ENCODE measurements around the gene ANKMY1.

The ANKMY1 gene

GRCh38 chr2:240480834-240481623, 76.8 kb downstream of the ANKMY1 start:
- no peaks in the 10 kb centered on the region for H3K27me3 Mint-ChIP-seq
- peaks cover 5% of the 10 kb centered on the region for H3K9me3 Mint-ChIP-seq
- peaks cover 13% of the 10 kb centered on the region for H3K36me3 Mint-ChIP-seq
- no peak overlapping the region for H3K4me3 Mint-ChIP-seq
- no peaks in the 10 kb centered on the region for H3K4me1 Mint-ChIP-seq
- no peak overlapping the region for H3K27ac Mint-ChIP-seq
- DNase-seq (ENCODE audit: low spot score in 2 of 2), result no peak
- no peak for ATAC-seq (ENCODE audit: low read depth)

- Mint-ChIP-seq H3K9me3 (peaks cover 6% of the 10 kb centered on the region), H3K27me3 (no peaks in the 10 kb centered on the region), H3K36me3 (peaks cover 16% of the 10 kb centered on the region), H3K4me3 (no peak overlapping the region), H3K4me1 (no peaks in the 10 kb centered on the region), H3K27ac (no peak overlapping the region)
- no peak for ATAC-seq (ENCODE audit: low read depth)
- DNase-seq (ENCODE audit: low spot score in 2 of 2), result no peak
Observed at GRCh38 chr2:240479111-240479501, 78.7 kb downstream of the ANKMY1 start.

GRCh38 chr2:240478346-240479110, 79.3 kb downstream of the ANKMY1 start:
- Mint-ChIP-seq H3K36me3 (peaks cover 20% of the 10 kb centered on the region), H3K27me3 (no peaks in the 10 kb centered on the region), H3K4me1 (no peaks in the 10 kb centered on the region), H3K27ac (no peak overlapping the region), H3K9me3 (peaks cover 8% of the 10 kb centered on the region), H3K4me3 (no peak overlapping the region)
- ATAC-seq (ENCODE audit: low read depth), result no peak
- DNase-seq (ENCODE audit: low spot score in 2 of 2), result no peak

GRCh38 chr2:240477916-240478315, 79.9 kb downstream of the ANKMY1 start:
- peaks cover 13% of the 10 kb centered on the region for H3K9me3 Mint-ChIP-seq
- DNase-seq (ENCODE audit: low spot score in 2 of 2), result no peak
- no peaks in the 10 kb centered on the region for H3K27me3 Mint-ChIP-seq
- peaks cover 24% of the 10 kb centered on the region for H3K36me3 Mint-ChIP-seq
- H3K27ac Mint-ChIP-seq, result no peak overlapping the region
- no peaks in the 10 kb centered on the region for H3K4me1 Mint-ChIP-seq
- ATAC-seq (ENCODE audit: low read depth), result no peak
- no peak overlapping the region for H3K4me3 Mint-ChIP-seq

GRCh38 chr2:240473211-240473610, 84.6 kb downstream of the ANKMY1 start:
- Mint-ChIP-seq H3K4me1 (peaks cover 7% of the 10 kb centered on the region), H3K9me3 (peaks cover 14% of the 10 kb centered on the region), H3K27ac (no peak overlapping the region), H3K36me3 (peaks cover 30% of the 10 kb centered on the region), H3K27me3 (no peaks in the 10 kb centered on the region), H3K4me3 (no peak overlapping the region)
- no peak for DNase-seq (ENCODE audit: low spot score in 2 of 2)
- no peak for ATAC-seq (ENCODE audit: low read depth)

- Mint-ChIP-seq H3K4me3 (no peak overlapping the region), H3K36me3 (peaks cover 30% of the 10 kb centered on the region), H3K9me3 (peaks cover 14% of the 10 kb centered on the region), H3K4me1 (peaks cover 7% of the 10 kb centered on the region), H3K27ac (no peak overlapping the region), H3K27me3 (no peaks in the 10 kb centered on the region)
- ATAC-seq (ENCODE audit: low read depth), result no peak
- DNase-seq (ENCODE audit: low spot score in 2 of 2), result no peak
Observed at GRCh38 chr2:240472078-240472790, 85.6 kb downstream of the ANKMY1 start.

GRCh38 chr2:240469740-240470139, 88.0 kb downstream of the ANKMY1 start:
- DNase-seq (ENCODE audit: low spot score in 2 of 2) (no peak), ATAC-seq (ENCODE audit: low read depth) (no peak)
- Mint-ChIP-seq H3K9me3 (peaks cover 10% of the 10 kb centered on the region), H3K4me1 (peaks cover 7% of the 10 kb centered on the region), H3K27ac (no peak overlapping the region), H3K4me3 (no peak overlapping the region), H3K36me3 (peaks cover 23% of the 10 kb centered on the region), H3K27me3 (no peaks in the 10 kb centered on the region)

GRCh38 chr2:240469239-240469636, 88.5 kb downstream of the ANKMY1 start:
- peaks cover 7% of the 10 kb centered on the region for H3K4me1 Mint-ChIP-seq
- H3K4me3 Mint-ChIP-seq, result no peak overlapping the region
- no peaks in the 10 kb centered on the region for H3K27me3 Mint-ChIP-seq
- DNase-seq (ENCODE audit: low spot score in 2 of 2) (no peak), ATAC-seq (ENCODE audit: low read depth) (no peak)
- peaks cover 21% of the 10 kb centered on the region for H3K36me3 Mint-ChIP-seq
- H3K9me3 Mint-ChIP-seq, result peaks cover 10% of the 10 kb centered on the region
- H3K27ac Mint-ChIP-seq, result no peak overlapping the region

GRCh38 chr2:240468303-240469238, 89.2 kb downstream of the ANKMY1 start:
- Mint-ChIP-seq H3K27ac (no peak overlapping the region), H3K36me3 (peaks cover 18% of the 10 kb centered on the region), H3K4me1 (peaks cover 7% of the 10 kb centered on the region), H3K27me3 (no peaks in the 10 kb centered on the region), H3K9me3 (peaks cover 7% of the 10 kb centered on the region), H3K4me3 (no peak overlapping the region)
- ATAC-seq (ENCODE audit: low read depth) (no peak), DNase-seq (ENCODE audit: low spot score in 2 of 2) (no peak)

GRCh38 chr2:240467659-240468302, 90.0 kb downstream of the ANKMY1 start:
- ATAC-seq (ENCODE audit: low read depth), result no peak
- no peak for DNase-seq (ENCODE audit: low spot score in 2 of 2)
- Mint-ChIP-seq H3K27me3 (no peaks in the 10 kb centered on the region), H3K4me3 (no peak overlapping the region), H3K36me3 (peaks cover 13% of the 10 kb centered on the region), H3K4me1 (peaks cover 7% of the 10 kb centered on the region), H3K9me3 (peaks cover 2% of the 10 kb centered on the region), H3K27ac (no peak overlapping the region)

- Mint-ChIP-seq H3K4me3 (no peak overlapping the region), H3K4me1 (peaks cover 7% of the 10 kb centered on the region)
Observed at GRCh38 chr2:240467149-240467642, 90.6 kb downstream of the ANKMY1 start.

GRCh38 chr2:240466579-240467148, 91.1 kb downstream of the ANKMY1 start:
- peaks cover 7% of the 10 kb centered on the region for H3K4me1 Mint-ChIP-seq
- H3K27ac Mint-ChIP-seq, result no peak overlapping the region
- no peaks in the 10 kb centered on the region for H3K27me3 Mint-ChIP-seq
- DNase-seq (ENCODE audit: low spot score in 2 of 2) (no peak), ATAC-seq (ENCODE audit: low read depth) (no peak)
- peaks cover 10% of the 10 kb centered on the region for H3K36me3 Mint-ChIP-seq
- H3K9me3 Mint-ChIP-seq, result peaks cover 2% of the 10 kb centered on the region
- H3K4me3 Mint-ChIP-seq, result no peak overlapping the region

More at GRCh38 chr2:240467149-240467642, 90.6 kb downstream of the ANKMY1 start:
- peaks cover 2% of the 10 kb centered on the region for H3K9me3 Mint-ChIP-seq
- H3K36me3 Mint-ChIP-seq, result peaks cover 13% of the 10 kb centered on the region
- H3K27me3 Mint-ChIP-seq, result no peaks in the 10 kb centered on the region
- no peak for DNase-seq (ENCODE audit: low spot score in 2 of 2)
- no peak for ATAC-seq (ENCODE audit: low read depth)
- no peak overlapping the region for H3K27ac Mint-ChIP-seq
